SK-N-DZ (cell line): Measurements from ENCODE around the gene PRKCE.
"Not testable (repeated sequence)": the region's sequence is repeated elsewhere in the genome, so short reads cannot be mapped to it uniquely, and the experiment has no call there.

Experiments
- DNase-seq: peaks from one replicate; pipeline ENCODE4 v3.0.0-alpha.2; 2015; ENCODE audit warnings: low spot score

PRKCE gene

DNA sequence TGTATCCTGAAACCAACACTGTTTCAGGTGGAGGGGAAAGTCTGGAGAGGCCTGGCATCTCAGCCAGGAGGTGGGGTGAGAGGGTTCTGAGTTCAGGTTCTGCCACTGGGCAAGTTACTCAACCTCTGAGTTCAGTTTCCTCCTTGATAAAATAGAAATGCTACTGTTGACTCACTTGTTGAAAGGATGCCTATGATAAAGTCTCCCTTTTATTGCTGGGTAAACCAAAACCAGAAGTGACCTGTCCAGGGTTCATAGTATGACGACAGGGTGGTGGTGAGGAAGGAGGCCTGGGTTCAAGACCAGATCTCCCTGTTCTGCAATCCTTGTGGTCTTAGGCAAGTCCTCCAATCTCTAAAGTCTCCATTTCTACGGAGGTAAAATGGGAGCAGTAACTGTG lies 232.7 kb downstream of the PRKCE start:
- DNase-seq = no peak

DNA sequence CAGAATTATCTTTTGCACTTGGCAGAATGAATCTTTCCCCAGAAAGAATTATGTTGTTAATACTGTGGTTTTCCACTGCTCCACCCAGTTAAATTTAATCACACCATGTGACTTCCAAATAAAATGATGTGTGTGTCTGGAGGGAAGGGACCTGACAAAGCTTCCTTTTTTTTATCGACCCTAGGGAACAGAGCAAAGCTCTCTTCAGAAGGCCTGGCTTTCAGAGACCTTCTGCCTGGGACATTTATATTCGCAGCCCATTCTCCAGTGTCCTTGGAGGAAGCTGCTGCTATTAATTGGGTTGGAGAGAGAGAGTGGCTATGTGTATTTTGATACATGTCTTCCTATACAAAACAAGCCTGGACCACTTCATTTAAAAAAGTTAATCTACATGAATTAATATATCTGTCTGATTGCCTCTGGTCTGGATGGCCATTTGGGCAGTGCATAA lies 233.7 kb downstream of the PRKCE start:
- DNase-seq = peak; percentile 48

DNA sequence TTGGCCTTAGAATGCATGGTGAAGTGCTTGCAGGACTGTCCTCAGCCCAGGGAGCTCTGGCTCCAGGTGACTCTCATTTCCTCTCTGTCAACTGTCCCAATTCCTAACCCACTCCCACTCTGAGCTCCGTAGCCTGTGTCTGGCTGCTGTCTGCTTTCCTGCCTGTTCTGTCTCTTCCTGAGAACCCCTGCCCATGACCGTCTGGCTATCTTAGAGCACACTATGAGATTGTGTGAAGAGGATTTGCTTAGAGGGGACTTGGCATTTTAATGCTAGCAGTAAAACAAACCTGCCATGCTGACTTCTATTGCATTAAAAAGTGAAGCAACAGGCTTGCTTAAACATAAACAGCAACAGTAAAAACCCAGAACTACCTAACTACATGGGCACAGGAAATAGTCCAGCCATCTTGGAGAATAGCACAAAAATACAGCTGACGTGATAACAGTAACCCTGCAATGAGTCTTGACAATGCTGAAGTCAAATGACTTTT lies 234.7 kb downstream of the PRKCE start:
- no peak for DNase-seq

DNA sequence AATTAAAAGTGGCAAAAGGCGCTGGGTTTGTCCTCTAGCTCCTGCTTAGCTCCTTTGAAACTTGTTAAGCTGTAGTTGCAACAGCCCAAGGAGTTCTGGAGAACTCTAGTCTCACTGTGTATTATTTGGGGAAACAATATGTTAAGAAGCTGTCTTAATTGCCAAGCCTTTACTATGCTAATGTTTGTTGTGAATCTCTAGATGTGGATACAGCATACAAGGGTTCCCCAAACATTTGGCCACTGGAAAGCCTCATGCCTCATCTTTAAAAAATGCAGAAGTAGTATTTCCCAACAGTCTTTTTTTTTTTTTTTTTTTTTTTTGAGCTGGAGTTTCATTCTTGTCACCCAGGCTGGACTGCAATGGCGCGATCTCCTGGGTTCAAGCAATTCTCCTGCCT lies 236.7 kb downstream of the PRKCE start:
- DNase-seq = no peak

DNA sequence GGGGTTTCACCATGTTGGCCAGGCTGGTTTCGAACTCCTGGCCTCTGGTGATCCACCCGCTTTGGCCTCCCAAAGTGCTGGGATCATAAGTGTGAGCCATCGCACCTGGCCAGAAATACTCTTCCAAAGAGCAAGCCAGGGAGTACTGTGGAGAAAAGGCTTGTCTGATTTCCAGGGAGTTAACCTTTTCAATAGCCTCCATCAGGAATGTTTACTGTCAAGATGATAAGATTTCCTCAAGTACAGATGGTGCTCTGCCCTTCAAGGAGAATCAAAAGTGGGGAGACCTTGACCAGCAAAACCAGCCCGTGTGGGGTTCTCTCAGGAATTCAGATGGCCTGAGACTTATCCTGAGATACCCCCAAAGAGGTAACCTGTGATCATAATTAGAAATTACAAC lies 237.2 kb downstream of the PRKCE start:
- peak; percentile 68 for DNase-seq

DNA sequence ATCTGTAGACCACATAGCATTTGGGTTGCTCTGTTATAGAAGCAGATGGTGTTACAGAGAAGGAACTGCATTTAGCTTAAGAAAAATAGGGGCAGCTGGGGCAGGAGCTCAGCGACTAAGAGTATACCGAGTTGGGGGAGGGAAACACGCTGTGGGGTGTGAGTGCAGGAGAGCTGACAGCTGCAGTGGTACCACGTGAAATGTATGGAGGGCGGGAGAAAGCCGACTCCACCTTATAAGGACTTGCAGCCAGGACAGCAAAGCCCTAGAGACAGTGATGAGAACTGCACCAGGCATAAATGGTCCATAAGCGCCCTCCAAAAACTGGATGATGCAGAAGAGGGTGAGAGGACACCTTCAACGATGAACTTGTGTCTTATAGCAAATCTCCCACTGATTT lies 237.6 kb downstream of the PRKCE start:
- DNase-seq = peak; percentile 91

DNA sequence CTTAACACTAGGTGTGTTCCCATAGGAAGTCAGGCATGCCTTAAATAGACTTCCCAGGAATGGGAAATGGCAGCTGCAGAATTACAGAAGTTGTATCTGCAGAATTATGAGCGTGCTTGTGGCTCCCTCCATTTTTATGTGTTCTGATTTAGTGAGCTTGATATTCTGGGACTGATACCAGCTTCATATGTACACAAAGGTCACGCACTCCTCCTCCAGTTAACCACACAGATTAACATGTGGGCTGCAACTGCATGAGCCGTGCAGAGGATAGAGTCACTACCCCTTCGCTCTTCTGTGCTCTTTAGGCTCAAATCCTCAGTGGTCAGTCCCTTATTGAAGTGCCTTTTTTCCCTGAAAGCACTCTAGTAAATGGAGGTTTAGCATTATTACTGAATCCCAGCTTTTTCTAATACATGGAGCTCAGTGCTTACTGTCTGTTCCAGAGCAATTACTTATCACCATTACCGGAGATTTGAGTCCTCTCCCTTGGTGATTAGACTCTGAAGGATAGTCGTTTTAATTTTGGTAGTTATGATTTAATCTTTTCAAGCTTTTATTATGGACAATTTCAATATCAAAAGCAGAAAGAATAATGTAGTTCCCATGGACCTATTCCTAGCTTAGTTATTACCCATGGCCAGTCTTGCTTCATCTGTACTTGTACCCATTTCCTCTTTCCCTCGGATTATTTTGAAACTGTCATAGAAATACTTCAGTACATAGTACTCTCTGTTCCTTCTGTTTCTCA lies 238.3 kb downstream of the PRKCE start:
- no peak for DNase-seq

DNA sequence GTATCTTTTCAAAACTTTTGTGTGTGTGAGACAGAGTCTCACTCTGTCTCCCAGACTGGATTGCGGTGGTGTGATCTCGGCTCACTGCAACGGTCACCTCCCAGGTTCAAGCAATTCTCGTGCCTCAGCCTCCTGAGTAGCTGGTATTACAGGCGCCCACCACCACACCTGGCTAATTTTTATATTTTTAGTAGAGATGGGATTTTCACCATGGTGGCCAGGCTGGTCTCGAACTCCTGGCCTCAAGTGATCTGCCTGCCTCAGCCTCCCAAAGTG lies 238.8 kb downstream of the PRKCE start:
- not testable (repeated sequence) for DNase-seq

DNA sequence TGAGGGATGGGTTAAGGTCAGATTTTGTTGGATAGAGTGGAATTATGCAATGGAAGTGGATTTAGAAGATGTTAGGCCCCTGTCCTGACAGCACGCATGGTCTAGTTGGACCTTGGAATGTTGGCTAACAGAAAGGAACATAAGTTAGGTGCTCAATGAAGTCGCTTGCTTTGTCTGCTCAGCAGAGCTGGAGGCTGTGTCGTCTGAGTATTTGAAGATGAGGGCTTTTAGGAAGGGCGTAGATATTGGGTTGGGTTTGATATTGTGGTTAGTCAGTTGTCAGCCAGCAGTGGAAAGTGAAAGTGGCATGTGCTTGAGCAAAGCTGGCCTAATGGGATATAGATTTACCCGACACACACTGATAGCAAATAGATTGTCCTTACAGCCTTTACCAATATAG lies 239.3 kb downstream of the PRKCE start:
- DNase-seq = no peak

DNA sequence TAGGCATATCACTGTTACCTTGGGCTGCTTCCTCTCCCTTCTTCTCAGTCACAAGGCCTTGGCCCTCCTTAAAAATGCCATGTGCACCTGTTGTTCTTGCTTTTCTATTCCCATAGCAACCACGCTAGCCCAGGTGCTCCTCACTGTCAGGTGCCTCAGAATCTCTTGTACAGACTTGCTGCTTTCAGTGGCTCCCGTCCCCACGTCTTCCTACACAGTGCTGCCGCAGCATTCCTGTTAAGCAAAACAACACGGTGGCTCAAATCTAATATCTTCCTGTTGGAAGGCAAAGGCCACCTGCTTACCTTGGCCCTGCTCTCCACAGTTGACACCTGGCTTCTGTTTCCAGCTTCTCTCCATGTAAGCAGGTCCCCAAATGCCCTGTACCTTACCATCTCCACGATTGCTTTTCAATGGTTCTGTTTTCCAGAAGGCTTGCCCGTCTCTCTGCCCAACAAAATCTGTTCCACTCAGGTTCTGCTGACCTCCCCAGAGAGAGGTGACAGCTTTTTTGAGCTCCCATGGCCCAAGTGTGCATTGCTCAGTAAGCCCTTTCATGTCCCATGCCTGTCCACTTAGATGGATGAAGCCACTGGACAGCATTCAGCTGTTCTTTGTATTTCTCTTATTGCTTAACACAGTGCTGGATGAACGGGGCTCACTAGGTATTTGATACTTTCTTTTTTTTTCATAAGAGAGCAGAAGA lies 240.4 kb downstream of the PRKCE start:
- no peak for DNase-seq

DNA sequence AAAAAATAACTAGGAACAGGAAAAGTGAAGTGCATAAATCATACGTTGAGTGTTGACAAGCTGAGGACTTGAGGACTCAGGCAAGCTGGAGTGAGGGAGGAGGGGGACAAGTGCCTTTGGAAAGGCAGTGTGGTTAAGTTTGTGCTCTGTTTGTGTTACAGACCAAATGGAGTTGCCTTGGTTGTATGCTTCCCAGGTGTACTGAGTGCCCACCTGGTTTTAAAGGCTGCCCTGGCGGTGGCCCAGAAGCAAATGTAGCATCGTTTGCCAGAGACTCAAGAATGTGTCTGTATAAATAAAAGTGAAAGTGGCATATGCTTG lies 240.9 kb downstream of the PRKCE start:
- no peak for DNase-seq

DNA sequence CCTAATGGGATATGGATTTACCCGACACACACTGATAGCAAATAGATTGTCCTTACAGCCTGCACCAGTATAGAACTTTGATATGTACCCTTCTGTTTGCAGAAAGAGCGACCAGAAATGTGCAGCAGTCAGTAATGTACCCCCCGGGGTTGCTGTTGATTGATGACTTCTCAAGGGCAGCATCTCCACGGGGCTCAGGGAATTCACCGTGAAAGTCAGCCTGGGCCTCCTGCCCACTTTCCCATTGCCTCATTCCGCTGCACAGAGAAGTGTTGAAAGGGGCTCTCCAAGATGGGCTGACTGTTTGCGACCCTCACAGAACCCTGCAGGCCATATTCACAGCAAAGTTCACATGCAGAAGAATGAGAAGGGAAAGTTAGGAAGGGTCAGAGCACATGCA lies 241.3 kb downstream of the PRKCE start:
- no peak for DNase-seq

DNA sequence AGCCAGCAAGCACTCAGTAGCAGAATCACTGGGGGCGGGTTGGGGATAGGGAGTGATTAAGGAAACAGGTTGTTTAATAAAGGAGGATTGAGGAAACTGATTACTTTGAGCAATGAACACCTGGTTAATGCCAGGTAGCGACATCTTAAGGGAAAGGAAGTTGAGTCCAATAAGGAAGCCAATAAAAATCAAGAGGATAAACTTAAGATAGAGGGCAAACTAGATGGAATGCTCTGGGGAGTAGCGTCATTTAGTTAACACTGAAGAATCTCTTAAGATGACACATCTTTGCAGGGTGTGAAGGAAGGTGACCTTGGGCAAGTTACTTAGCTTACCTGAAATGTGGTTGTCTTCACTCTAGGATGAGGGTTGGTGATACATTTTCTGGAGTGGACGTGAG lies 242.7 kb downstream of the PRKCE start:
- DNase-seq = no peak

DNA sequence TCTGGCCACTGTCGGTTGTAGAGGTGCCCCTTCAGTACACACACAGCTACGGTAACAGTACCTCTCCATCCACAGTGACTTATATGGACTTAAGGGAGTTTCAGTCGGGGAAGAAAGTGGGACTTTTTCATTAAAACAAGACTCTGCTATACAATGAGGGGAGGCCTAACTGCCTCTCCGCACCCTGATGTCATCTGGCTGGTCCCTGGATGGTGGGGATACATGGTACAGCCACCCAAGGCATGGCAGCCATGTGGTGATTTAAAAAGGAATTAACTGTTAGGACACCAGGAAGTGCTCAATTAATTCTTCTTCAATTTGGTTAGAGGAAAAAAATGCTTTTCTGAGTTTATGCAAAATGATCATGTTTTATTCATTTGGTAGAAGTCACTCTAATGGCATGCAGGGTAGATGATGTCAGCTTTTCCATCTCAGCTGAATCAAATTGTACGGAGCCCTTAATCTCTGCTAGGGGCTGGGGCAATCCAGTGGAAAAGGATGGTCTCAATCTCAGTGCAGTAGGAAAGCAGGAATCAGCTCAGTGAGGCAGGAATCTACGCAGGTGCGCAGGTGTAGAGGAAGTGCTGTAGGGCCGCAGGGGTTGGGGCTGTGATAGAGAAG lies 243.9 kb downstream of the PRKCE start:
- no peak for DNase-seq

DNA sequence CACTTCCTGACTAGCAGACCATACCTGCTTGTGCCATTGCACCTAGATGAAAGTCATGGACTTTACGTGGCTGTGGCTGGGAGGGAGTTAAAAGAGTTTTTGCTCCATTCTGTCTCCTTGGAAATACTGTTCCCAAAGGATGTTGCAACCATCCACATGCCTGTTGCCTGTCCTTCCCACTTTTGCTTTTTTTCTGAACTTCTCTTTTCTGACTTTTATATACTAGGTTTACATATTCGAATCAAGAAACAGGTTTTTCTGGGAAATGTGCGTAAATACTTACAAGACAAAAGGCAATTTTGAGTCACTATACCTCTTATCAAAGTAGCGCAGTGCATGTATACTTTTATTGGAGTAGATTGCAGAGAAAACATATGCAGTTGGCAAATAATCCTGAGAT lies 244.8 kb downstream of the PRKCE start:
- DNase-seq = no peak

DNA sequence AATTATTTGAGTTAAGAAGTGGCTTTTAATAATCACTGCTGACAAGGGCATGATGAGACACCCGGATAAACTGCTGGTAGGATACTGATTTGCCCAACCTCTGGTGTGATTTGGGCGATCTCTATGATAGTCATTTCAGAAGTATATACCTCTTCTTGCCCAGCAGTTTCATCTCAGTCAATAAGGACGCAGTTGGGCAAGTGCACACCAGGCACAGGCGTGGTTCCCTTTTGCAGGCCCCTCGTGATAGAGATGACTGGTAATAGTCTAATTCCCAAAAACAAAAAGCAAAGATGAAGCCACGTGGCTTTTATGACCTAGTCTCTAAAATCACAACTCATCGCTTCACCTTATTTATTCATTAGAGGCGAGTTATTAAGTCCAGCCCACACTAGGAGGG lies 246.4 kb downstream of the PRKCE start:
- DNase-seq = no peak

DNA sequence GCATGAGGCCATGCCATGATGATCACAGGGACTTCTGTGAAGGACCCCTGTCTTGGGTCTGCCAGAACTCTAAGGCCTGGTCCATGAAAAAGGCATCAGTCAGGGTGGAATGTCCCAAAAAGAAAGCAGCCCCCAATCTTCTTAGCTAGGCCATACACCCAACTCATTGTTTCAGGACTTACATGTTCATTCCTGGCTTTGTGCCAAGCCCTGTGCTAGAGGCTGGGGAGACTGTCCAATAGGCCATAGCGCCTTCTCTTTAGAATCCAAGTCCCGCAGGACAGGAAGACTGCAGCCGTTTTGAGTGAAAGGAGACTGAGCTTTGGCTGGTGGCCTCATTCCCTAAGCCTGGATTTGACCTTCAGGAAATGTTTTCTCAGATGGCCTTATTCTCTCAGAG lies 247.3 kb downstream of the PRKCE start:
- DNase-seq = no peak

DNA sequence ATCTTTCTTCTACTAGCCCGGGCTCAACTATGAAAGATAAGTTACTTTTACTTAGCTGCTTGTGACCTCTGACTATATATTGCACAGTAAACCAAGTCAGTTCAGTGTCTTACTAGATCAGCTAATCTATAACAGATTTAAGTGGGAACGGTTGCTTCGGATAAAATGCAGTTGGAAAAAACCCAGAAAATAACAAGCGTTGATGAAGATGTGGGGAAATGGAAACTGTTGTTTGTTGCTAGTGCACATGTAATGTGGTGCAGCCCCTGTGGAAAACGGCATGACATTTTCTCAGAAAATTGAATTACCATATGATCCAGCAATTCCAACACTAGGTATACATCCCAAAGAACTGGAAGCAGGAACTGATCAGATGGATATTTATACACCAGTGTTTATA lies 248.5 kb downstream of the PRKCE start:
- DNase-seq = no peak

DNA sequence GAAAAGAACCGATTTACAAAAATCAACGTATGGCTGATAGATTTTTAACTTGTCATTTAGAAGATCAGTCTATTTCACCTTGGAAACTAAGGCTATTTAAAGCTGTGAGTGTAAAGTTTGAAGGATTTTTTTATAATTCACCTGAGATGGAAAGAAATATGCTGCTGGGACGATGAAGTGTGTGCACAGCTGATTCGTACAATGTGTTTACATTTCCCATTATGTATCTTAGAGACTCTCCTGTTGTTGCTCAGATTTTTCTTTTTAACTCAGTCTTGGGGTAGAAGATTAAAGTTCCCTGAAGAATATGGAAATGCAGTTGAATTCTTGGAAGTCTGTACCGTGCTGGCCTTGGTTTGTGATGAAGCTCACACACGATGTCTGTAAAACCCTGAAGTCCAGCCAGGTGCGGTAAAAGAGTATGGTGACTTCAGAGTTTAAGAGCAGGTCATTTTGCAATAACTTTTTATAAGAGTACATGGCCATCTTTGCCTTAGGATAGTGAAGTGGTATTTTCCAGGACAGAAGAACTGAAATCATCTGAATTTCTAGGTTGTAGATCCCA lies 250.1 kb downstream of the PRKCE start:
- no peak for DNase-seq

DNA sequence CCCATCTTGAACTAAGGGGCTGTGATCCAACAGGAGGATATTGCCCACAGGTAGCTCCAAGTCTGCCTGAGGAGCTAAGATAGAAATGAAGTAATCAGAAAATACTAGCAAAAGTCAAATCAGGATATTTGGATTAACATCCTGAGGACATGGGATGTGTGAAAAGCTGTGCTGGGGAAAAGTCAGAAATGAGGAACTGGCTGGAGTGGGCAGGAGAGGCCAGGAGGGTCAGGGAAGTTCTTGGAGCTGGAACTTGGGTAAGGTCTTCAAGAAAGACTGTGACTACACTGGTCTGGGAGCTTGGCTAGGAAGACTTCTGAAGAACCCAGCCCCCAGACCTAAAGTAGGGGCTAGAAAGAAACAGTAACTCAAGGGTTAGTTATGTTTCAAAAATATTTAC lies 250.9 kb downstream of the PRKCE start:
- no peak for DNase-seq

DNA sequence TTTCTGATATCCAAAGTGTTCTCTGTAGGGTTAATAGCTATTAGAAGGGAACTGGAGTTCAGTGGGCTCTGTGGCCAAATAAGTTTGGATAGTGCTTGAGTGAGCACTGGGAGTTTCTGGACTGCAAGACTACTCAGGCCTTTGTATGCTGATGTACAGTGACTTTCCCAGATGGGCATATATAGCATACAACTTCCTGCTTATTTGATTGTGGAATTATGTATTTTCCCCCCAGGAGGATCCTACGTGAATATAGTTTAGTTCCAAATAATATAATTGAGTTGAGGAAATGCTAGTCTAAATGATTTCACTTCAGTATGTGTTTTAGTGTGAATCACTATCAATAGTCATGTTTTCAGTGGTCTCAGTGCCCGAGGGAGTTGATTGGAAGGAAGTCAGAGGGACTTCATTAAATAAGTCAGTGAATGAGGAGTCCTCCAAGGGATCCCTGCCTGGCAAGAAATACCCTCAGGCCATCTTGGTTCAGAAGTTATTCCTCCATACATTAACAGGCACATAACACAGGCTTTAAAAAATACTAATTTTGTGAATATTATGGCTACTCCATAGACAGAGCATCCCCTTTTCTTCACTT lies 251.4 kb downstream of the PRKCE start:
- no peak for DNase-seq

DNA sequence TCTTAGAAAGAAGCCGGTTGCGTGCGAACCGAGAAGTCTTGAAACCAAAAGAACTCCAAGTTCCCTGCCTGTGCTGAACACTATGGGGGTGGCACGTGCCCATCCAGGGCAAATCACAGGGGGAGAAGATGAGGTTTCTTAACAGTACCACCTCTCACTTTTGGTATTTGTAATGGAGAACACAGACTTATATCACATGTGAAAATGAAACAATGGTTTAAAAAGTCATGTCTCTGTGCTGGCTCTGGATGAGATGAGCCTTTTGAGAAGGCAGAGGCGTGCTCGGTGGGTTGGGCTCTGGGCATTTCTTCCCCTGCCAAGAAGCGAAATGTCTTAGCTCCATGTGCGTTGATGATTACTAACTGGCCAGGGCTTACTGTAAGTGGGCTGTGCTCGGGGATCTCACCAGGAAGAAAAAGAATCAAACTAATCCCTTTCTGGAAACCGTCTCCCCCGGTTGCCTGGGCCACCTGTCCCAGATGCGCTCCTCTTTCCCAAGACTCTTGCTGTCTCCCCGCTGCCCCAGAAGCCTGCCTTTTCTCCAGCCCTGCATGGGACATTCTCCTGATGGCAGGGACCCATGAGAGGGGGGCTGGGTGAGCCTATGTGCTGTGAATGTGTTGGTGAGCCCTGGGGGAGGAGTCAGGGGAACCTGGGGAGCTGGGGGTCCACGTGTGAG lies 252.9 kb downstream of the PRKCE start:
- DNase-seq = no peak
